SK-N-MC (cell line): Measurements from ENCODE around the gene LGI2.
A peak's percentile ranks its signal among the peaks of the same experiment; 100 is the strongest.
"Not testable (repeated sequence)": the region's sequence is repeated elsewhere in the genome, so short reads cannot be mapped to it uniquely, and the experiment has no call there.

Experiments
- DNase-seq: peaks from one replicate; pipeline ENCODE4 v3.0.0-alpha.2; 2011; ENCODE audit warnings: low read depth, low spot score
- H3K27ac ChIP-seq: fragments of 200-600 bp; sonication (generic); 2 replicates; pipeline ENCODE4 v1.5.1; 2016; ENCODE audit warnings: mixed run types
- H3K36me3 ChIP-seq: fragments of 200-600 bp; sonication (generic); 2 replicates; pipeline ENCODE4 v1.6.1; 2017; ENCODE audit warnings: antibody characterized with exemption, low read length, mixed read lengths; ENCODE audit not compliant: insufficient read depth
- H3K4me3 ChIP-seq: fragments of 200-600 bp; sonication (generic); 2 replicates; pipeline ENCODE4 v1.5.1; 2016
- H3K9ac ChIP-seq: fragments of 200-600 bp; sonication (generic); 2 replicates; pipeline ENCODE4 v1.8.0; 2017; ENCODE audit warnings: mixed run types, mixed read lengths; ENCODE audit not compliant: insufficient read length
- H3K9me3 ChIP-seq: fragments of 200-600 bp; sonication (generic); 2 replicates; pipeline ENCODE4 v1.6.1; 2017; ENCODE audit warnings: low read depth, mild to moderate bottlenecking, antibody characterized with exemption, low read length, moderate library complexity, mixed read lengths
- EZH2 ChIP-seq: fragments of 200-600 bp; sonication (generic); IDR thresholded peaks from one replicate; pipeline ENCODE4 v1.6.1; 2017; ENCODE audit warnings: antibody characterized with exemption
- FOXP2 ChIP-seq: optimal IDR thresholded peaks from 2 replicates; pipeline ENCODE3; 2011; ENCODE audit warnings: mild to moderate bottlenecking, moderate library complexity; ENCODE audit not compliant: insufficient read depth; ENCODE audit errors: extremely low read length, control extremely low read depth
- POLR2AphosphoS5 ChIP-seq: IDR thresholded peaks from 2 replicates; pipeline ENCODE4 v1.6.1; 2012; ENCODE audit warnings: mild to moderate bottlenecking, low read depth, low read length, borderline replicate concordance

The LGI2 gene

DNA sequence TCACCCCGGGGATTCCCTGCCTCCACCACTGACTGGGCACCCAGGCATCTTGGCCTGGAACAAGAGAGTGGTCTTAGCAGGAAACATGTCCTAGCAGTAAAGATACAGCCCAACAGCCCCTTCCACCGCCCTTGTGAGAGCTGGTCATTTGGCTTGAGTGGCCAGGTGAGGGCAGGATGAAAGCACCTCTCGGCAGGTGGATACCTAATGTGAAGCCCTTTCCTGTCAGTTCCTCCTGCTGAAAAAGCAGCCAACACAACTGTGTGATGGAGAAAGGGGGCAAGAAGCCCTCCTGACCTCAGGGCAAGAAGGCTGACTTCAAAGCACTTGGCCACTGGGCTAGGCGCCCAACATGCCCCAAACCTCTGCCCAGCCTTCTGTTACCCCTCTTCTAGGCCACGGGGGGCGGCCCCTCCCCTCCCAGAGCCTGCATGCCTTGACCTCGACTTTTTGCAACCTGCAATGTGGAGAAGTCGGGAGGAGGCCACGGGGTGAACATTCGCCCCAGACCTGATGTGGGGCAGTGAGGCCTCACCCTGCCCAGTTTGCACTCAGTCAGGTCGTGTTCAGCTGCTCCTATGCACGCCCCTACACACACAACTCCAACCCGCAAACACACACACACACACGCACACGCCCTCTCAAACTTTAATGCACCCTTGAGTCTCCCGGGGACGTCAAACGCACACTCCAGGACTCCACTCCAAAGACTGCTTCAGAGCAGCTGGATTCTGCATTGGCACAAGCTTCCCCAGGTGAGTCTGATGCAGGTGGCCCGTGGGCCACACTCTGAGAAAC lies 1.1 kb downstream of the LGI2 start:
- Histone ChIP-seq H3K9ac (no peak overlapping the region), H3K27ac (no peak overlapping the region), H3K36me3 (no peaks in the 10 kb centered on the region), H3K9me3 (no peaks in the 10 kb centered on the region), H3K4me3 (peak overlapping the region; percentile 62)
- no peak for TF ChIP-seq FOXP2
- no peak for TF ChIP-seq EZH2
- no peak for TF ChIP-seq POLR2AphosphoS5
- DNase-seq, result no peak

DNA sequence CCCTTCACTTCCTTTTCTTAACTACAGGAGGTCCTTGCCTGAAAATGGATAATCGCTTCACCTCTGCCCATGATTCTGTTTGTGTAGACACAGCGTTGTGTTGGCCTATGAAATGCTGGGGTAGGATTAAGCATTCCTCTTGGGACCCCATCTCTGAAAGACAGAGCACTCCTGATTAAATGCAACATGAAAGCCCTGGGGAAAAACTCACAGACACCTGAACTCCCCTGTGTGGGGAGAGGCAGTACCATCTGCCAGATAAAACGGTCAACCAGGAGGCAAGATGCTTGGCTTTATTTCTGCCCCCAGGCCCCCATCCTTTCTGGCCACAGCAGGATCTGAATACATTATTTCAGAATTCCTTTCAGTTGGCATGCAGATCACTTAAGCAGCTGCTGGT lies 1.9 kb downstream of the LGI2 start:
- H3K27ac ChIP-seq, result no peak overlapping the region
- H3K4me3 ChIP-seq, result no peak overlapping the region
- no peak overlapping the region for H3K9ac ChIP-seq
- H3K9me3 ChIP-seq, result no peaks in the 10 kb centered on the region
- no peak for DNase-seq
- TF ChIP-seq POLR2AphosphoS5 (no peak), EZH2 (no peak), FOXP2 (no peak)
- H3K36me3 ChIP-seq, result no peaks in the 10 kb centered on the region

DNA sequence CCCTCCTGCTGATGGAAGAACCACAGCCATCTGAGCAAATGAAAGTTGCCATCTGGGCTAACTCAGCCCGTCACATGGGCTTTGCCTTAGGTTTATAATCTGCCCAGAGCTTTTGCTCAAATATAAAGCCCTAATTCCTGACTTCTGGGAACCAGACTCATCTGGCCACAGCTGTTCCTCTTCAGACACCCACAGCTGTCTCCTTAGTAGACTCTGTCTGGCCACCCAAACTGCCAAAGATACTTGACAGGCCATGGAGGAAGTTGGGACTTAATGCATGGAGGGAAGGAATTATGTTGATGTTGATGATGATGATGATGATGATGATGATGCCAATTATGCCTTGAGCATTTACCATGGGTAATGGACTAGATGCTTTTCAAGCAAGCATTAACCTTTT lies 8.0 kb downstream of the LGI2 start:
- no peaks in the 10 kb centered on the region for H3K36me3 ChIP-seq
- DNase-seq, result no peak
- H3K9me3 ChIP-seq, result no peaks in the 10 kb centered on the region
- no peak for TF ChIP-seq POLR2AphosphoS5
- TF ChIP-seq FOXP2, result no peak
- TF ChIP-seq EZH2, result no peak
- no peak overlapping the region for H3K4me3 ChIP-seq
- H3K9ac ChIP-seq, result no peak overlapping the region
- no peak overlapping the region for H3K27ac ChIP-seq

DNA sequence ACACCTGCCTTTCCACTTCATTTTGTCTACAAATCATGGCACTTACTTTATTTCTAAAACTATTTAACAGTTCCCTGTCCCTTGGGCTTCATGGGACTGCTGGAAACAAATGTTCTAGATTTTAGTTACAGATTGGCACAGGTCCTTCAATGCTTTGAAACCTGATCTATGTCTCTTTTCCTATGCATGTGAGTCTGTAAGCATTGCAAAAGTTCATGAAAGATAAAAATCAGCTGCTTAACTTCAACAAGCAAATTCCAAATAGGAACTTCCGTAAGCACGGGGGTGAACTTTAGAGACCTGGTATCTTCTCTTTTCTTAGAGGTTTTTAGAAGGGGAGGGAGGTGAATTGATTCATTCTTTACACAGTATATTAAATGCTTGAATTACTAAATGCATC lies 9.5 kb downstream of the LGI2 start:
- TF ChIP-seq POLR2AphosphoS5, result no peak
- no peak for TF ChIP-seq EZH2
- TF ChIP-seq FOXP2, result no peak
- Histone ChIP-seq H3K9ac (no peak overlapping the region), H3K9me3 (no peaks in the 10 kb centered on the region), H3K36me3 (no peaks in the 10 kb centered on the region), H3K4me3 (no peak overlapping the region), H3K27ac (no peak overlapping the region)
- no peak for DNase-seq

DNA sequence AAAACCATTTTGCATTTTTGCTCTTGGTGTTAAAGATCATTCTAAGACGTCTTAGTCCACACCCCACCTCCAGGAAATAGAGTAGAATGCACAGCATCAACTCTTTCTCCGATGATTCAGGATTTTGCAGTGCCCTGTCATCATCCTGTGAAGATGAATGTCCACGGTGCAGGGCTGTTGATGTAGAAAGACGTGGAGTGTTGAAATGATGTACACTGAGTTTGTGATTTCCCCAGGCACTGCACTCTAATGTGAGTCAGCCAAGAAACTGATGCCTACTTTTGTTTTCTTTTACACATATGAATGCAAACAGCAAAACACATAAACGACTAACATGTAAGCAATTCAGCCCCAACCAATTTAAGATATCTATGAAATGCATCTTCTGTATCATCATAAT lies 10.5 kb downstream of the LGI2 start:
- TF ChIP-seq FOXP2 (no peak), POLR2AphosphoS5 (no peak), EZH2 (no peak)
- H3K36me3 ChIP-seq, result no peaks in the 10 kb centered on the region
- H3K9me3 ChIP-seq, result no peaks in the 10 kb centered on the region
- no peak overlapping the region for H3K27ac ChIP-seq
- H3K4me3 ChIP-seq, result no peak overlapping the region
- H3K9ac ChIP-seq, result no peak overlapping the region
- no peak for DNase-seq

DNA sequence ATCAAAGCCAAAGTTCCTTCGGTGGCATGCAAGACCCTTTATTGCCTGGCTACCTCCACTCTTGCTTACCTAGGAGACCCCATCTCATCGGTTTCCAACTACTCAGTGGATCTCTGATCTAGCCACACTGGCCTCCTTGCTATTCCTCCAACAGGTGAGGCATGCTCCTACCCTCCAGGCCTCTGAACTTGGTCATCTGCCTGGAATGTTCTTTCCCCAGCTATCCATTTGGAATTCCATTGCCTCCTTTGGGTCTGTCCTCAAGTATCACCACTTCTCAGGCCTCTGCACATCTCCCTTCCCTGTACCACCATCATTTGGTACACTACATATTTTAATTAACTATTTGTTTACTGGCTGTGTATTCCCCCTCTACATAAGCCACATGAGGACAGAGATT lies 11.2 kb downstream of the LGI2 start:
- Histone ChIP-seq H3K36me3 (no peaks in the 10 kb centered on the region), H3K4me3 (no peak overlapping the region), H3K27ac (no peak overlapping the region), H3K9ac (no peak overlapping the region), H3K9me3 (no peaks in the 10 kb centered on the region)
- no peak for DNase-seq
- TF ChIP-seq FOXP2 (no peak), EZH2 (no peak), POLR2AphosphoS5 (no peak)

DNA sequence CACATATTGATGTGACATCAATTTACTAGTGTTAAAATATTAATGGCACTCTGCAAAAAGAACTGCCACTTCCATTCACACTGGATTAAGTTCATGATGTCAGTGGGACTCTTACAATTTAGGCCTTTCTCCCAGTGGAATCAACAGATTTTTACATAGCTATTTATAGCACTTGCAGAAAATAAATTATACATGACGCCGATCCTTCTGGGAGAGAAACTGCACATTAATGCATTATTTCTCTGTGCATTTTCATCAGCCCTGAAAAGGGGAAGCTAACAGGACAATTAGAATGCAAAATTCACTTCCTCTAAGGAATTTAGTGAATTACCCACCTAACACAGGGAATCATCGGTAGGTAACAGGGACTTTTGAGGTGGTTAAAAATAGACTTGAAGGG lies 15.7 kb downstream of the LGI2 start:
- TF ChIP-seq FOXP2 (no peak), EZH2 (no peak), POLR2AphosphoS5 (no peak)
- no peaks in the 10 kb centered on the region for H3K36me3 ChIP-seq
- peak overlapping the region; percentile 86; the same call in 1 of the 2 replicates for H3K27ac ChIP-seq
- no peak overlapping the region for H3K9ac ChIP-seq
- DNase-seq, result no peak
- H3K4me3 ChIP-seq, result 0 out of 2 replicates have a peak overlapping the region, but pooled peaks have one; percentile 18
- H3K9me3 ChIP-seq, result no peaks in the 10 kb centered on the region

DNA sequence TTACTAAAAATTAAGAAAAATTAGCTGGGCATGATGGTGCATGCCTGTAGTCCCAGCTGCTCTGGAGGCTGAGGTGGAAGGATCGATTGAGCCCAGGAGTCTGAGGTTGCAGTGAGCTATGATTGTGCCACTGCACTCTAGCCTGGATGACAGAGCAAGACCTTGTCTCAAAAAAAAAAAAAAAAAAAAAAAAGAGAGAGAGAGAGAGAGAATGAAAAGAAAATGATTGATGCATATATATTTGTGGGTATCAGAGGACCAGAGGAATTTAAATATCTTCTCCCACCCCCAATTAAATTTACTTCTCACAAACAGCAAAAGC lies 16.1 kb downstream of the LGI2 start:
- H3K9ac ChIP-seq, H3K4me3 ChIP-seq, H3K9me3 ChIP-seq, DNase-seq, H3K36me3 ChIP-seq: not testable (repeated sequence)
- H3K27ac ChIP-seq, result peak overlapping the region; percentile 86; the same call in 1 of the 2 replicates

DNA sequence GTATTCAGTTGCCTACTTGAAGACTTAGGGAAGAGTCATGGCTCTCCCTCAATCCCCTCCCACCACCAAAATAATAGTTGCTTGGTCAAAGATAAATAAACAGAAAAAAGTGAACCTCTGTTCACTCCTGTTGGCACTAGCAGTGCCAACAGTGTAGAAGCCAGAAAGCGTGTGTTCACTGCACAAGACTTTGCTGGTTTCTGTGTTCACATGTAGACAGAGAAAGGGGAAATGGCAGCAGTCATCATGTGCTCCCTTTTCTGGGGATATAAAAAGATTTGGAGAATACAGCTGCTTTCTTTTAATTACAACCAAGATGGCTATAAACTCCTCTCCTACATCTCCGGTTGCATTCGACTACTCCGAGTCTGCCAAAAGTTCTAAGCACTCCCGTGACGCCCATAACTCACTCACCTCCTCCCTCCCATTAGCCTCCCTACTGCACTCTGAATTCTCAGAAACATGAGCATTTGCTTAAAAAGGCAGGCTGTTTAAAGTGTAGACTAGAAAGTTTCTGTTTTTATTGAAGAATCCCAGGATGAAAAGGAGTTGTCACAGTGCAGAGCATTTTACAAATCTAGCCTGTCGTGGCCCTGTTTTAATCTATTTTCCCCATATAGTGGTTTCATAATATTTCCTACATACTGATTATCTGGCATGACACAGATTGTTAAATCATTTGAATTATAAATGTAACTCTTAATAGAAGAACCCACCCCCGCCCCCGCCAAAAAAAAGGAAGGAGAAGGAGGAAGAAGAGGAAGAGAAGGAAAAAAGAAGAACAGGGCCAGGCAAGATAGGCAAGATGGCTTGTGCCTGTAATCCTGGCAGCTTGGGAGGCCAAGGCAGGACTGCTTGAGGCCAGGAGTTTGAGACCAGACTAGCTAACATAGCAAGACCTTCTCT lies 16.7 kb downstream of the LGI2 start:
- DNase-seq, result no peak
- no peak for TF ChIP-seq FOXP2
- no peak for TF ChIP-seq EZH2
- TF ChIP-seq POLR2AphosphoS5, result no peak
- no peak overlapping the region for H3K9ac ChIP-seq
- H3K27ac ChIP-seq, result peak overlapping the region; percentile 86
- H3K9me3 ChIP-seq, result no peaks in the 10 kb centered on the region
- no peaks in the 10 kb centered on the region for H3K36me3 ChIP-seq
- no peak overlapping the region for H3K4me3 ChIP-seq
